Hepatocyte (in vitro differentiated cells): ENCODE results near the gene ELMOD3. TPM values are rescaled to one million over a fixed set of nuclear protein-coding genes. Genes with fewer than 3 reads are reported as not detected.

ENCODE experiments used
- DNase-seq: peaks from one replicate; pipeline ENCODE4 v3.0.0-alpha.2; 2016; ENCODE audit warnings: low spot score
- H2AFZ ChIP-seq: fragments of 200-600 bp; sonication (generic); 2 replicates; pipeline ENCODE4 v1.6.0; 2016; ENCODE audit warnings: antibody characterized with exemption, mild to moderate bottlenecking
- H3K27ac ChIP-seq: fragments of 200-600 bp; sonication (generic); 2 replicates; pipeline ENCODE4 v1.5.1; 2016; ENCODE audit warnings: mild to moderate bottlenecking
- H3K27me3 ChIP-seq: fragments of 200-600 bp; sonication (generic); 2 replicates; pipeline ENCODE4 v1.6.1; 2016
- H3K36me3 ChIP-seq: fragments of 200-600 bp; sonication (generic); replicated peaks from 2 replicates; pipeline ENCODE4 v1.5.1; 2016; ENCODE audit warnings: low read depth; ENCODE audit not compliant: insufficient read depth
- H3K4me1 ChIP-seq: fragments of 200-600 bp; sonication (generic); 2 replicates; pipeline ENCODE4 v1.5.1; 2016; ENCODE audit warnings: mild to moderate bottlenecking, moderate library complexity; ENCODE audit not compliant: insufficient read depth
- H3K4me2 ChIP-seq: fragments of 200-600 bp; sonication (generic); 2 replicates; pipeline ENCODE4 v1.6.0; 2016
- H3K4me3 ChIP-seq: fragments of 200-600 bp; sonication (generic); 2 replicates; pipeline ENCODE4 v1.5.1; 2016; ENCODE audit warnings: mild to moderate bottlenecking
- H3K79me2 ChIP-seq: fragments of 200-600 bp; sonication (generic); 2 replicates; pipeline ENCODE4 v1.6.0; 2017; ENCODE audit warnings: mild to moderate bottlenecking
- H3K9me2 ChIP-seq: fragments of 200-600 bp; sonication (generic); replicated peaks from 2 replicates; pipeline ENCODE4 v1.6.0; 2017; ENCODE audit warnings: mild to moderate bottlenecking; ENCODE audit not compliant: insufficient read depth
- H3K9me3 ChIP-seq: fragments of 200-600 bp; sonication (generic); 2 replicates; pipeline ENCODE4 v1.5.1; 2016; ENCODE audit warnings: low read depth, mild to moderate bottlenecking
- H4K20me1 ChIP-seq: fragments of 200-600 bp; sonication (generic); 2 replicates; pipeline ENCODE4 v1.6.0; 2016; ENCODE audit warnings: mild to moderate bottlenecking; ENCODE audit not compliant: insufficient read depth, poor library complexity, severe bottlenecking
- EZH2 ChIP-seq: fragments of 200-600 bp; sonication (generic); IDR thresholded peaks from 2 replicates; pipeline ENCODE4 v1.6.1; 2016; ENCODE audit warnings: antibody characterized with exemption, mild to moderate bottlenecking, borderline replicate concordance
- EZH2phosphoT487 ChIP-seq: fragments of 200-600 bp; sonication (generic); IDR thresholded peaks from one replicate; pipeline ENCODE4 v1.6.1; 2018; ENCODE audit warnings: antibody characterized with exemption, mild to moderate bottlenecking, low read depth, moderate library complexity; ENCODE audit not compliant: unreplicated experiment, severe bottlenecking
- WGBS: methylation state at CpG from one replicate; pipeline ENCODE4 v1.1.6; 2016; ENCODE audit warnings: low lambda C conversion rate; ENCODE audit errors: missing lambda C conversion rate; 5-methylcytosine and 5-hydroxymethylcytosine counted together
- polyA plus RNA-seq: library from polyadenylated mRNA; unstranded; fragments of >200 nt; fragmentation: Nextera tagmentation; extraction: Ambion mirVana; gene quantifications from 2 replicates; pipeline ENCODE4 v1.2.1, GENCODE V29; 2016
- total RNA-seq: library from RNA; depleted of rRNA; stranded (reverse); fragments of >200 nt; gene quantifications from 2 replicates; pipeline ENCODE4 v1.2.3, GENCODE V29; 2014
- TF ChIP-seq, protein P1 (sequence below): fragments of 200-600 bp; sonication (generic); IDR thresholded peaks from 2 replicates; pipeline ENCODE4 v1.5.1; 2016; ENCODE audit warnings: antibody characterized with exemption, mild to moderate bottlenecking; ENCODE audit not compliant: poor library complexity

ELMOD3 gene
- total and polyA plus RNA-seq, 2 experiments from 2014 or later, result 18.1 to 25.1 TPM

DNA sequence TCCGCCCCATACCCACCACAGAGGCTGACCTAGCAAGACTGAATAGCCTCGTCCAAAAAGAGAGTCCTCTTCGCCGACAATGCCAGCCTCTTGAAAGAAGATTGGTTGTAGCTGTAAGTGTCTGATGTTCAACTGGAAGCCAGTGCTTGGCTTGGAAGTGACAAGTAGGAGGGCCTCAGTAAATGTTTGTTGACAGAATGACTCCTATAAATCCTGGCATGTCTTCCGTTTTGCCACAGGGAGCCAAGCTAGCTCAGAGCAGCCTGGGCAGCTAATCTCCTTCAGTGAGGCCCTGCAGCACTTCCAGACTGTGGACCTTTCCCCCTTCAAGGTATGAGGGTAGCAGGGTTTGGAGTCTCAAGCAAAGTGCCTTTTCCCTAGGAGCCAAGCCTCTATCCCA lies 14.9 kb downstream of the ELMOD3 start:
- Histone ChIP-seq H4K20me1 (no peaks in the 10 kb centered on the region), H3K27me3 (no peaks in the 10 kb centered on the region), H3K4me2 (no peak overlapping the region), H2AFZ (no peak overlapping the region), H3K79me2 (no peaks in the 10 kb centered on the region), H3K36me3 (no peaks in the 10 kb centered on the region), H3K27ac (no peak overlapping the region), H3K9me2 (no peaks in the 10 kb centered on the region), H3K4me1 (no peaks in the 10 kb centered on the region), H3K9me3 (no peaks in the 10 kb centered on the region), H3K4me3 (no peak overlapping the region)
- TF ChIP-seq EZH2 (no peak), EZH2phosphoT487 (no peak)
- TF ChIP-seq, protein P1, sequence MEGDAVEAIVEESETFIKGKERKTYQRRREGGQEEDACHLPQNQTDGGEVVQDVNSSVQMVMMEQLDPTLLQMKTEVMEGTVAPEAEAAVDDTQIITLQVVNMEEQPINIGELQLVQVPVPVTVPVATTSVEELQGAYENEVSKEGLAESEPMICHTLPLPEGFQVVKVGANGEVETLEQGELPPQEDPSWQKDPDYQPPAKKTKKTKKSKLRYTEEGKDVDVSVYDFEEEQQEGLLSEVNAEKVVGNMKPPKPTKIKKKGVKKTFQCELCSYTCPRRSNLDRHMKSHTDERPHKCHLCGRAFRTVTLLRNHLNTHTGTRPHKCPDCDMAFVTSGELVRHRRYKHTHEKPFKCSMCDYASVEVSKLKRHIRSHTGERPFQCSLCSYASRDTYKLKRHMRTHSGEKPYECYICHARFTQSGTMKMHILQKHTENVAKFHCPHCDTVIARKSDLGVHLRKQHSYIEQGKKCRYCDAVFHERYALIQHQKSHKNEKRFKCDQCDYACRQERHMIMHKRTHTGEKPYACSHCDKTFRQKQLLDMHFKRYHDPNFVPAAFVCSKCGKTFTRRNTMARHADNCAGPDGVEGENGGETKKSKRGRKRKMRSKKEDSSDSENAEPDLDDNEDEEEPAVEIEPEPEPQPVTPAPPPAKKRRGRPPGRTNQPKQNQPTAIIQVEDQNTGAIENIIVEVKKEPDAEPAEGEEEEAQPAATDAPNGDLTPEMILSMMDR, result no peak
- WGBS, result 81% methylated on average over 5 of the region's 5 CpGs
- peak; percentile 26 for DNase-seq

DNA sequence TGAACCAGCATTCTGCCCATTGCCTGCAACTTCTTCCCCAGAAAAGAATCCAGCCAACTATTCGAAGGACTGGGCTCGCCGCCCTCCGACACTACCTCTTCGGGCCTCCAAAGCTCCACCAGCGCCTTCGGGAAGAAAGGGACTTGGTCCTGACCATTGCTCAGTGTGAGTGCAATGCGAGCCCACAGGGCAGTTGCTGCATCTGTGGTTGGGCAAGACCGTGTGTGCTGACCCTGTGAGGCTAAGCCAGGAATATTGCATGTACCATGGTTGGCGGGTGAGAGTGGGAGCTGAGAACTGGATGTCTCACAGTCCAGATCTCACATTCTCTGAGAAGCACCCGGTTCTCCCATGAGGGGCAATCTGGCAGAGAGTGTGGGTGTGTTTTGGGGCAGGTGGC lies 16.5 kb downstream of the ELMOD3 start:
- Histone ChIP-seq H3K9me2 (no peaks in the 10 kb centered on the region), H3K4me2 (no peak overlapping the region), H3K27me3 (no peaks in the 10 kb centered on the region), H3K79me2 (no peaks in the 10 kb centered on the region), H3K36me3 (no peaks in the 10 kb centered on the region), H3K4me3 (no peak overlapping the region), H3K9me3 (no peaks in the 10 kb centered on the region), H2AFZ (no peak overlapping the region), H3K27ac (no peak overlapping the region), H3K4me1 (no peaks in the 10 kb centered on the region), H4K20me1 (no peaks in the 10 kb centered on the region)
- DNase-seq, result no peak
- TF ChIP-seq EZH2 (no peak), EZH2phosphoT487 (no peak)
- TF ChIP-seq, protein P1, result no peak
- WGBS, result 97% methylated on average over 11 of the region's 11 CpGs

DNA sequence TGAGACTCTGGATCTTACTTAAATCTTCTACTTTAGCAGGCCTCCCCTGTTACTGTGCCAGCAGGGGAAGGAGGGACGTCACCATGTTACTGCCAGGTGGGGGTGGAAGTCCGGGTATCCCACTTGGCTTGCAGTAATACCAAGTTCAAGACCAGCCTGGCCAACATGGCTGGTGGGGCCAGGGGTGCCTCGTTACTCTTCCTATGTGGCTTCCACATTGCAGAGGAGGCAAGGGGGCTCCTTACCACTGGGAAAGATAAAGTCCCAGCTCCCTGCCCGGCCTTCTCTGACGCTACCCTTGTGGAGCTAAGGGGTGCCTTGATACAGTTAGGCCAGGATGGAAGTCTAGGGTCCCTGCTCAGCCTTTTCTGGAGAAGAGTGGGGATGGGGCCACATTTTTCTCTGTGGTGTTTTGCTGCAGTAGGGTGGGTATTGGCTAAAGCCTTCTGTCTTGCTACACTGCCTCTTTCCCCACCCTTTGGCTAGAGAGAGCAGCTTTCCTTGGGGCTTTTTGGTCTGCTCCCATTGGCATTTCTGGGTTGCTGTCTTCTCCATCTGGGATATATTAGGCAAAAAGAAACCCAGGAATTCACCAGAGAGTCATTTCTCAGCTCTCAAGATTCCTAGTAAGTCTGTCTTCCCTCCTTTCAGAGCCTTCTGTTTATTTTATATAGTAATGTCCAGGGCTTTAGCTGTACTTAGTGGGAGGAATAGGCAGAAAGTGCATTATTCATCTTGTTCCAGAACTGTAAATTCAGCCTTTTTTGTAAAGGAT lies 21.9 kb downstream of the ELMOD3 start:
- Histone ChIP-seq H3K4me2 (peak overlapping the region; percentile 27), H2AFZ (no peak overlapping the region), H3K27me3 (no peaks in the 10 kb centered on the region), H3K79me2 (no peaks in the 10 kb centered on the region), H3K36me3 (no peaks in the 10 kb centered on the region), H3K27ac (peak overlapping the region; percentile 76), H3K4me1 (peaks cover 6% of the 10 kb centered on the region), H3K4me3 (no peak overlapping the region), H3K9me2 (no peaks in the 10 kb centered on the region), H4K20me1 (no peaks in the 10 kb centered on the region), H3K9me3 (no peaks in the 10 kb centered on the region)
- DNase-seq, result no peak
- TF ChIP-seq EZH2 (no peak), EZH2phosphoT487 (no peak)
- TF ChIP-seq, protein P1, result no peak
- whole genome bisulfite sequencing, result 95% methylated on average over 5 of the region's 5 CpGs
